Brain microvascular endothelial cell (primary cell): Measurements from ENCODE around the gene ZNF550.
A peak's percentile ranks its signal among the peaks of the same experiment; 100 is the strongest.
"Not testable (repeated sequence)": the region's sequence is repeated elsewhere in the genome, so short reads cannot be mapped to it uniquely, and the experiment has no call there.

Experiments used
- DNase-seq: peaks from one replicate; pipeline ENCODE4 v3.0.0-alpha.2; 2020
- H3K27ac ChIP-seq: fragments of 250-450 bp; sonication (Bioruptor Pico); 2 replicates; pipeline ENCODE4 v1.5.1; 2020; ENCODE audit warnings: mild to moderate bottlenecking, moderate library complexity
- H3K27me3 ChIP-seq: fragments of 250-450 bp; sonication (Bioruptor Pico); replicated peaks from 2 replicates; pipeline ENCODE4 v1.5.1; 2020; ENCODE audit warnings: mild to moderate bottlenecking
- H3K36me3 ChIP-seq: fragments of 250-450 bp; sonication (Bioruptor Pico); replicated peaks from 2 replicates; pipeline ENCODE4 v1.5.1; 2020; ENCODE audit warnings: mild to moderate bottlenecking
- H3K4me3 ChIP-seq: 2 replicates; pipeline ENCODE4 v1.5.1; 2011; ENCODE audit warnings: low read depth, mild to moderate bottlenecking, control low read depth, low read length, moderate library complexity
- in situ Hi-C: cut with HindIII; loops from 2 replicates; pipeline ENCODE4 v1.10.0; 2017; ENCODE audit warnings: low sequenced_read_pairs, low pct_ligation_motif_present
- TF ChIP-seq, protein P1 (sequence below): IDR thresholded peaks from 2 replicates; pipeline ENCODE4 v1.5.1; 2011; ENCODE audit warnings: low read depth, mild to moderate bottlenecking, moderate library complexity, low read length, control low read depth, inconsistent platforms; ENCODE audit errors: missing control alignments

Gene ZNF550

DNA sequence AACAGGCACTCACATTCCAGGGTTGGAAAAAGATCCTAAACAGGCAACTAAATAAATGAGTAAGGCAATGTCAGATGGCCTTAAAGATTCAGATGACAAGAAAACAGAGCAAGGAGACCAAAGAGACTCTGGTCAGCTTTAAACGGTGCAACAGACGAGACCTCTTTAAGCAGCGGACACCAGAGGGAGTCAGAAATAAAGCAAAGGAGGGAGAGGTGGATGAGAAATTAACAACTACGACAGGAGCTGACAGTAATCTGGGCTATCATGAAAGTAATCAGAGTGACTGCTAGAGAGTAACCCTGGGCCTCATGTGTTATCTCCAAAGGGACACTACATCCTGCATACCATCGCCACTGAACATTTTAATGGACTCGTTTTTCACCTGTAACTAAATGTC, 1.1 kb downstream of the ZNF550 start:
- in situ Hi-C loops = no loop called here
- TF ChIP-seq, protein P1, sequence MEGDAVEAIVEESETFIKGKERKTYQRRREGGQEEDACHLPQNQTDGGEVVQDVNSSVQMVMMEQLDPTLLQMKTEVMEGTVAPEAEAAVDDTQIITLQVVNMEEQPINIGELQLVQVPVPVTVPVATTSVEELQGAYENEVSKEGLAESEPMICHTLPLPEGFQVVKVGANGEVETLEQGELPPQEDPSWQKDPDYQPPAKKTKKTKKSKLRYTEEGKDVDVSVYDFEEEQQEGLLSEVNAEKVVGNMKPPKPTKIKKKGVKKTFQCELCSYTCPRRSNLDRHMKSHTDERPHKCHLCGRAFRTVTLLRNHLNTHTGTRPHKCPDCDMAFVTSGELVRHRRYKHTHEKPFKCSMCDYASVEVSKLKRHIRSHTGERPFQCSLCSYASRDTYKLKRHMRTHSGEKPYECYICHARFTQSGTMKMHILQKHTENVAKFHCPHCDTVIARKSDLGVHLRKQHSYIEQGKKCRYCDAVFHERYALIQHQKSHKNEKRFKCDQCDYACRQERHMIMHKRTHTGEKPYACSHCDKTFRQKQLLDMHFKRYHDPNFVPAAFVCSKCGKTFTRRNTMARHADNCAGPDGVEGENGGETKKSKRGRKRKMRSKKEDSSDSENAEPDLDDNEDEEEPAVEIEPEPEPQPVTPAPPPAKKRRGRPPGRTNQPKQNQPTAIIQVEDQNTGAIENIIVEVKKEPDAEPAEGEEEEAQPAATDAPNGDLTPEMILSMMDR = no peak
- H3K27me3 ChIP-seq = no peaks in the 10 kb centered on the region
- peaks cover 30% of the 10 kb centered on the region for H3K36me3 ChIP-seq
- DNase-seq = peak; percentile 4
- H3K4me3 ChIP-seq = peak overlapping the region; percentile 97
- H3K27ac ChIP-seq = no peak overlapping the region

DNA sequence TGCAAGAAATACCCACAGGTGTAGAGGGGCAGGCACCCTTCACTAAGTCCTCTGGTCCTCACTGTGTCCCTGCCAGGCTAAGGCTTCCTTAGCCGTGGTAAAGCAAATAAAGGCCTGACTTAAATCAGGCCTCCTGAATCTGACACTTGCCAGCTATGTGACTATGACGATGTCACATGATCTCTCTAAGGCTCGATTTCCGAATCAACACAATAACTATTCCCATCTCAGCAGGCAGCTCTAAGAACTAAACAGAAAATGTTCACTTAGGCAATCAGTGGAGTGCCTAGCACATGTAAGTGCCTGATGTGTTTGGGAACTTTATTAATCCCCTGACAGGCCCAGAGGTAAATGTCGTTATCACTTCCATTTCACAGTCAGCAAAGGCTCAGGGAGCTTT, 2.0 kb downstream of the ZNF550 start:
- Histone ChIP-seq H3K4me3 (no peak overlapping the region), H3K27ac (no peak overlapping the region), H3K27me3 (no peaks in the 10 kb centered on the region), H3K36me3 (peaks cover 39% of the 10 kb centered on the region)
- in situ Hi-C loops = no loop called here
- no peak for DNase-seq
- TF ChIP-seq, protein P1 = no peak

DNA sequence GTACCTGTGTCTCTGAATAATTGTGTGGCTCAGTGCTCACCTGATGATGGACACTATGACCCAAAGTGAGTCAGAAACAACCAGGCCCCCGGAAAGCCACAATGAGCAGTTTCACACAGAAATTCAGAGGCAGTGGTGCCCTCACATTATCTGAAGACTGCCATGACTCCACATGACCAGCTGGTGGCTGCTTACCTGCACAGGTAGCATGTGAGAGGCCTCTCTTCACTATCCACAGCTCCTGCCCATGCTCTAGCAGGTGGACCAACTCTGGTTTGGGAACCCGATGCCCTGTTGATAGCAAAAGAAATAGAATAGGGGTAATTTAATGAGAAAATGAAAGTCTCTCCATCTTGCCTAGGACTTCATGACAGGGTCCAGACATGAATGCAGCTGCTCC, 7.2 kb downstream of the ZNF550 start:
- H3K4me3 ChIP-seq = no peak overlapping the region
- peaks cover 89% of the 10 kb centered on the region for H3K36me3 ChIP-seq
- no peak overlapping the region for H3K27ac ChIP-seq
- DNase-seq = no peak
- no peaks in the 10 kb centered on the region for H3K27me3 ChIP-seq
- TF ChIP-seq, protein P1 = no peak
- in situ Hi-C loops = no loop called here

DNA sequence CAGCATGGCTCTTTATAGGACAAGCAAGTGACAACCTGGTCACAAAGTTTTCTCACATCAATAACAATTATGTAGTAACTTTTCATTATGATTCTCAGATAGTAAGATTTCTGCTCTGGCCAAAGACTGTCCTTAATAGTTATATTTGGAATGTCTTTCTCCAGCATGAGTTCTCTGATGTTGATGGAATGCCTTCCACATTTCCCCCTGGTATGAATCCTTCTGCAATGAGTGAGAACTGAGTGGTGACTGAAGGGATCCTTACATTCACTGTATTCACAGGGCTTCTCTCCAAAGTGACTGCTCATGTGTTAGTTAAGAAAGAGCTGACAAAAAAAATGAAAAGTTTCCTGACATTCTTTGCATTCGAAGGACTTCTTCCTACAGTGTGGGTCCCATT, 13.2 kb downstream of the ZNF550 start:
- peaks cover 86% of the 10 kb centered on the region for H3K36me3 ChIP-seq

GRCh38 chr19:57537953-57538547, 21.6 kb downstream of the ZNF550 start:
- H3K36me3 ChIP-seq = peaks cover 70% of the 10 kb centered on the region
- TF ChIP-seq, protein P1 = no peak
- no peak for DNase-seq
- H3K27me3 ChIP-seq = no peaks in the 10 kb centered on the region
- H3K4me3 ChIP-seq = no peak overlapping the region
- no peak overlapping the region for H3K27ac ChIP-seq
- in situ Hi-C loops = no loop called here

More for the DNA sequence above, 13.2 kb downstream of the ZNF550 start:
- in situ Hi-C loops = no loop called here
- H3K27ac ChIP-seq = no peak overlapping the region
- TF ChIP-seq, protein P1 = no peak
- no peak overlapping the region for H3K4me3 ChIP-seq
- H3K27me3 ChIP-seq = no peaks in the 10 kb centered on the region
- DNase-seq = no peak

DNA sequence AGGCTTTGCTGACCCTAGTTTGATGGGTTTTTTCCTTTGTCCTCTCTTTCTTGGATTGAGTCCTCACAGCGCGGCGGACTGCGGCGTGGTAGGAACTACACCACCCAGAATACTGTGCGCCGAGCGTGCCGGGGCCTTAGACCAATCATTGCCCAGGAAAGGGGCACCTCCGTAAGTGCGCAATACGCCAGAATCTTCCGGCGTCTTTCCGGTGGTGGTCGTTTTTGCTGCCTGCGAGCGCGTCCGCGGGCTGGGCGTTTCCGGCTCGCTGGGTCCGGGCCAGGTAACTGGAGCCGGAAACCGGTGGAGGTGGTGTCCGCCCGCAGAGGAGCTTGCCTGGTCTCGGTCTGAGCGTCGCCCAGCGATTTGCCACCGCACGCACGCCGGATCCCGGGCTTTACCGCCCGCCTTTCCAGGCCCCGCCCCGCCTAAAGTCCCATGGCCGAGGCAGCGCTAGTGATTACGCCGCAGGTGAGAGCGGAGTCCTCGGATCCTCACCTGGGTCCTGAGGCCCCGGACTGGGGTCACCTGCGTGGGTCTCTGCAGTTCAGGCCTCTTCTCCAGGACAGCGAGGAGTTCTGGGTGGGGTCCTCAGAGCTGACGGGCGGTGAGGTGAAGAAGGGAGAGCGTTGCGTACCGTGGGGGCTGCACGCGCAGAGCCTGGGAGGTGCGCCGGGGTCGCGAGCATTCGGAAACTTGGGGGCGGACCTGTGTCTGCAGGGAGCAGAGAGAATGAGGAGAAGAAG, 32.4 kb downstream of the ZNF550 start, which contains the start of gene ZNF549:
ZNF549 (plus strand) TSS at position 221 of the 746 bp plus-strand sequence; CDS start at position 439, 218 bp downstream.
- TF ChIP-seq, protein P1 = no peak
- no peaks in the 10 kb centered on the region for H3K27me3 ChIP-seq
- in situ Hi-C loops = no loop called here
- DNase-seq = peak; percentile 89
- peak within 1 kb of the TSS; percentile 96 for H3K4me3 ChIP-seq
- peaks cover 2% of the 10 kb centered on the region for H3K36me3 ChIP-seq
- no peak within 1 kb of the TSS for H3K27ac ChIP-seq

DNA sequence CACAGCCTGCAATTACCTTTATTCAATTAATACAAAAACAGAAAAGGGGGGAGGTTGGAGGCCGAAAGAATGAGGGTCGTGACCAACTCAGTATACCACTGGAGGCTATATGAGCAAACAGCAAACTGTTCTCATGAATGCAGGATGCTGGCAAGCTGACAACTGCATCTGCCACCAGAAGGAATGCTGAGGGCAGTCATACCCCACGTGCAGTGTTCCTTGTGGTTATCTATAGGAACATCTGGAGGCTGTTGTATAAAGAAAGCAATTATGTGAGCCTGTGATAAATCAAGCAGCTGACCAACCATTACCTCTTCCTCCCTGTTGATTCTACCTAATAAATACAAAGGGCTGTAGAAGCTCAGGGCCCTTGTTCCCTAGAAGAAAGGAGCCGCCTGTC, 41.6 kb downstream of the ZNF550 start:
- in situ Hi-C loops = not testable (repeated sequence)

More for the DNA sequence above, 41.6 kb downstream of the ZNF550 start:
- not testable (repeated sequence) for H3K27ac ChIP-seq, H3K4me3 ChIP-seq, DNase-seq, H3K36me3 ChIP-seq, H3K27me3 ChIP-seq
